B cell (primary cell): ENCODE data around the gene SPG7.

ENCODE experiments used
- CTCF ChIP-seq: fragments of 200-600 bp; IDR thresholded peaks from one replicate; pipeline ENCODE4 v1.8.0; 2022; ENCODE audit warnings: antibody characterized with exemption, mild to moderate bottlenecking
- EZH2 ChIP-seq: IDR thresholded peaks from 2 replicates; pipeline ENCODE4 v1.6.1; 2012; ENCODE audit warnings: borderline replicate concordance, low read depth, mild to moderate bottlenecking, moderate library complexity, low read length; ENCODE audit not compliant: insufficient read depth, poor library complexity, severe bottlenecking

- TF ChIP-seq CTCF (no peak), EZH2 (no peak)
Observed at GRCh38 chr16:89499767-89500166, 8.4 kb upstream of the SPG7 start.
